GM19193 (cell line): ENCODE measurements around the gene RABEP2.
A peak's percentile ranks its signal among the peaks of the same experiment; 100 is the strongest.

Experiments
- POLR2A ChIP-seq: IDR thresholded peaks from 4 replicates; pipeline ENCODE4 v1.6.1; 2011; ENCODE audit not compliant: insufficient read depth, insufficient read length; ENCODE audit errors: extremely low read depth

RABEP2 gene

GRCh38 chr16:28924762-28925385 lies at the start of gene RABEP2:
Gene RABEP2, minus strand, starts transcription at chr16:28925238. Its CDS starts 75 bp downstream, at chr16:28925163.
- TF ChIP-seq POLR2A, result no peak

- peak; percentile 83 for TF ChIP-seq POLR2A
Observed at GRCh38 chr16:28974437-28975157, 49.6 kb upstream of the RABEP2 start, which contains the start of gene SPNS1. Gene SPNS1, plus strand, starts transcription at chr16:28974778. Its CDS starts 374 bp downstream, at chr16:28975152.

- no peak for TF ChIP-seq POLR2A
Observed at GRCh38 chr16:28974007-28974436, 49.0 kb upstream of the RABEP2 start.

- no peak for TF ChIP-seq POLR2A
Observed at GRCh38 chr16:28967156-28967555, 42.1 kb upstream of the RABEP2 start.

GRCh38 chr16:28964496-28964895 lies 39.5 kb upstream of the RABEP2 start:
- TF ChIP-seq POLR2A, result no peak

GRCh38 chr16:28964072-28964471 lies 39.0 kb upstream of the RABEP2 start:
- no peak for TF ChIP-seq POLR2A

- TF ChIP-seq POLR2A, result no peak
Observed at GRCh38 chr16:28958836-28959235, 33.8 kb upstream of the RABEP2 start.

- no peak for TF ChIP-seq POLR2A
Observed at GRCh38 chr16:28958216-28958615, 33.2 kb upstream of the RABEP2 start.

- TF ChIP-seq POLR2A, result no peak
Observed at GRCh38 chr16:28951410-28951943, 26.4 kb upstream of the RABEP2 start.

- peak; percentile 83 for TF ChIP-seq POLR2A
Observed at GRCh38 chr16:28950648-28951409, 25.8 kb upstream of the RABEP2 start, which contains the start of gene NFATC2IP. Gene NFATC2IP, plus strand, starts transcription at chr16:28950937. Its CDS starts 75 bp downstream, at chr16:28951012.

- no peak for TF ChIP-seq POLR2A
Observed at GRCh38 chr16:28946681-28947080, 21.6 kb upstream of the RABEP2 start.

- TF ChIP-seq POLR2A, result no peak
Observed at GRCh38 chr16:28943281-28943680, 18.2 kb upstream of the RABEP2 start.

- TF ChIP-seq POLR2A, result no peak
Observed at GRCh38 chr16:28938721-28939120, 13.7 kb upstream of the RABEP2 start.

- no peak for TF ChIP-seq POLR2A
Observed at GRCh38 chr16:28937222-28937876, 12.3 kb upstream of the RABEP2 start.
